ENCODE results near the gene RNASE13. TPM values are rescaled to one million over a fixed set of nuclear protein-coding genes. Genes with fewer than 3 reads are reported as not detected.

Gene RNASE13
- total RNA-seq, 1 experiment from 2014 or later: not detected

GRCh38 chr14:21066882-21067502 is 32.4 kb upstream of the RNASE13 start:
- no peak for DNase-seq (ENCODE audit: low spot score)

GRCh38 chr14:21063479-21063878 is 28.9 kb upstream of the RNASE13 start:
- peak; percentile 72 for DNase-seq (ENCODE audit: low spot score)

- DNase-seq (ENCODE audit: low spot score): no peak
Measured at GRCh38 chr14:21061347-21061668, 26.7 kb upstream of the RNASE13 start.

GRCh38 chr14:21060614-21061346 is 26.2 kb upstream of the RNASE13 start:
- DNase-seq (ENCODE audit: low spot score): no peak

GRCh38 chr14:21059842-21060613 is 25.4 kb upstream of the RNASE13 start:
- DNase-seq (ENCODE audit: low spot score): no peak

GRCh38 chr14:21058903-21059302 is 24.3 kb upstream of the RNASE13 start:
- no peak for DNase-seq (ENCODE audit: low spot score)

- no peak for DNase-seq (ENCODE audit: low spot score)
Measured at GRCh38 chr14:21057803-21058675, 23.4 kb upstream of the RNASE13 start, which contains the start of gene RNASE8. Gene RNASE8 (plus strand): TSS chr14:21057822. CDS start chr14:21057893, 71 bp downstream.

GRCh38 chr14:21056520-21057163 is 22.0 kb upstream of the RNASE13 start:
- no peak for DNase-seq (ENCODE audit: low spot score)

- no peak for DNase-seq (ENCODE audit: low spot score)
Measured at GRCh38 chr14:21055432-21056117, 21.0 kb upstream of the RNASE13 start.

GRCh38 chr14:21054768-21055145 is 20.1 kb upstream of the RNASE13 start:
- no peak for DNase-seq (ENCODE audit: low spot score)

- no peak for DNase-seq (ENCODE audit: low spot score)
Measured at GRCh38 chr14:21054123-21054767, 19.6 kb upstream of the RNASE13 start.

- no peak for DNase-seq (ENCODE audit: low spot score)
Measured at GRCh38 chr14:21053184-21054122, 18.8 kb upstream of the RNASE13 start.

- DNase-seq (ENCODE audit: low spot score): no peak
Measured at GRCh38 chr14:21050597-21050996, 16.0 kb upstream of the RNASE13 start.

GRCh38 chr14:21049271-21049673 is 14.7 kb upstream of the RNASE13 start:
- DNase-seq (ENCODE audit: low spot score): no peak

- no peak for DNase-seq (ENCODE audit: low spot score)
Measured at GRCh38 chr14:21048638-21049037, 14.0 kb upstream of the RNASE13 start.

GRCh38 chr14:21047378-21047781 is 12.8 kb upstream of the RNASE13 start:
- no peak for DNase-seq (ENCODE audit: low spot score)

- no peak for DNase-seq (ENCODE audit: low spot score)
Measured at GRCh38 chr14:21043974-21044618, 9.5 kb upstream of the RNASE13 start.

GRCh38 chr14:21043387-21043973 is 8.9 kb upstream of the RNASE13 start:
- no peak for DNase-seq (ENCODE audit: low spot score)

All from A172 (cell line).